ENCODE results near the gene EVA1C.

The EVA1C gene

DNA sequence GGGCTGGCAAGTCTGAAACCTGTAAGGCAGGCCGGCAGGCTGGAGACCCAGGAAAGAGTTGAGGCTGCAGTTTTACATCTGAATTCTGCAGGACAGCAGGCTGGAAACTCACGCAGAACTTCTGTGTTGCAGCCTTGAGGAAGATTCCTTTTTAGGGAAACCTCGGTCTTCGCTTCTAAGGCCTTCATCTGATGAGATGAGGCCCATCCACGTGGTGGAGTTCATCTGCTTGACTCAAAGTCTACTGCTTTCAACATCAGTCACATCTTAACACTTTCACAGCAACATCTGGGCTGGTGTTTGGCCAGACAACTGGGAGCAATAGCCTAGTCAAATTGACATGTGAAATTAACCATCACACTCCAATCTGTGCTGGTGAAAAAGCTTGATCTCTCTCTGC lies 57.1 kb downstream of the EVA1C start:
- Histone ChIP-seq H3K27ac (no peak overlapping the region), H3K36me3 (no peaks in the 10 kb centered on the region), H3K27me3 (ENCODE audit: insufficient read depth, low read depth, severe bottlenecking) (no peaks in the 10 kb centered on the region), H3K4me3 (ENCODE audit: low read depth, low read length) (no peak overlapping the region), H3K9me3 (ENCODE audit: severe bottlenecking) (no peaks in the 10 kb centered on the region)
- no peak for DNase-seq
- TF ChIP-seq CTCF (IDR thresholded peaks at IDR 0.05; ENCODE audit: low read depth, low read length): no peak

DNA sequence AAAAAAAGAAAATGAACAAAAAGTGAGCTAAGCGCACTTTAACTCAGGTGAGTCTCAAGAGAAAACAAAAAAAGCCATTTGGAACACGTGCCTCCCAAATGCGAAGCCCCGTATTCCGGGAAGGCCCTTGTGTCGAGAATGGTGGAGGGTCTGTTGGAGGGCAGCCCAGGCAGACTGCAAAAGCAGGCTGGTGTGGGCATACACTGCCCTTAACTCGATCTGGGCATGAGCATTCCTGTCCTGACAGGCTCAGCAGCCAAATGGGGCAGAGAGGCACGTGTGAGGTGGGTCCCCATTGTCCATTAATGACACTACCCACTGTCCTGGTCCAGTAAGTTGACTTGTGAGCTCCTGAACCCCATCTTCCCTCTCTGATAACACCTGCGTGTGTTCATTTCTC lies 57.7 kb downstream of the EVA1C start:
- no peak for DNase-seq

GRCh38 chr21:32472890-32473765 lies 60.6 kb downstream of the EVA1C start:
- H3K4me3 ChIP-seq (ENCODE audit: low read depth, low read length): no peak overlapping the region
- no peak for TF ChIP-seq CTCF (IDR thresholded peaks at IDR 0.05; ENCODE audit: low read depth, low read length)
- H3K27me3 ChIP-seq (ENCODE audit: insufficient read depth, low read depth, severe bottlenecking): no peaks in the 10 kb centered on the region
- DNase-seq: no peak
- no peaks in the 10 kb centered on the region for H3K36me3 ChIP-seq
- no peaks in the 10 kb centered on the region for H3K9me3 ChIP-seq (ENCODE audit: severe bottlenecking)
- H3K27ac ChIP-seq: no peak overlapping the region

More for the DNA sequence above, 57.7 kb downstream of the EVA1C start:
- H3K27ac ChIP-seq: no peak overlapping the region
- H3K4me3 ChIP-seq (ENCODE audit: low read depth, low read length): no peak overlapping the region
- no peaks in the 10 kb centered on the region for H3K9me3 ChIP-seq (ENCODE audit: severe bottlenecking)
- no peak for TF ChIP-seq CTCF (IDR thresholded peaks at IDR 0.05; ENCODE audit: low read depth, low read length)
- H3K36me3 ChIP-seq: no peaks in the 10 kb centered on the region
- no peaks in the 10 kb centered on the region for H3K27me3 ChIP-seq (ENCODE audit: insufficient read depth, low read depth, severe bottlenecking)

DNA sequence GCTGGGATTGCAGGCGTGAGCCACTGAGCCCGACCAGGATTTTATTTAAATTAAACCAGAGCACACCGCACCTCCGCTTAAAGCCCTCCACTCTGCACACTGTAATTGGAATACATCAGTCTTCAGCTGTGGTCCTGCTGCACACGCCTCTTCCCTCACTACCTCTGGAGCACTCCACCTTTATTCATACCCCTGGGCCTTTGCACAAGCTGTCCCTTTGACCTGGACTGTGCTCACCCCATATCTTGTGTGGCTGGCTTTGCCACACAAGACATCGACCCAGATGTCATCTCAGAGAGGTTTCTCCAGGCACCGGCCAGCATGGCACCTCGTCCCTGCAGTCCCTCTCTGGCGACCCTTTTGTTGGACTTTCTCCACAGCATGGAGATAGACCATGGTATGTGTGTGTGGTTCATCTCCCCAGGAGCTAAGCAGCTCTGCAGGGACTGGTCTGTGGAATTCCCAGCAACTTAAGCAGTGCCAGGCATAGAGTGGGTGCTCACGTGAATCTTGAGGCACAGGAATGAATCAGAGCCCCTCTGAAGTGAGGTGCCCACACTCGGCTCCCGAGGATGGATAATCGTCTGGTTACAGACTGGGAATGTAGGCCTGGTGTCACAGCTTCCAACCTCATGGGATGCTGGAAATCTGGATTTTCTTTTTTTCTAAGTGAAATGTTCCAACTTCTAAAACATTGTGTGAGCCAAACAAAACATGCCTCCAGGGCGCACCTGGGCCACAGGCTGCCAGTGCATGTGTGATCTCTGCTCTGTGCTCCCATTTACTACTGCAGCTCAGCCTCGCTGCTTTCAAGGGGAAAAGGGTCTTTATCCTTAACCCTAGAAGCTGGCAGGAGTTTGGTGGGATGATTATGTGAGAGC lies 61.9 kb downstream of the EVA1C start:
- Histone ChIP-seq H3K27ac (no peak overlapping the region), H3K36me3 (no peaks in the 10 kb centered on the region), H3K4me3 (ENCODE audit: low read depth, low read length) (no peak overlapping the region), H3K9me3 (ENCODE audit: severe bottlenecking) (no peaks in the 10 kb centered on the region), H3K27me3 (ENCODE audit: insufficient read depth, low read depth, severe bottlenecking) (no peaks in the 10 kb centered on the region)
- DNase-seq: no peak
- TF ChIP-seq CTCF (IDR thresholded peaks at IDR 0.05; ENCODE audit: low read depth, low read length): no peak

DNA sequence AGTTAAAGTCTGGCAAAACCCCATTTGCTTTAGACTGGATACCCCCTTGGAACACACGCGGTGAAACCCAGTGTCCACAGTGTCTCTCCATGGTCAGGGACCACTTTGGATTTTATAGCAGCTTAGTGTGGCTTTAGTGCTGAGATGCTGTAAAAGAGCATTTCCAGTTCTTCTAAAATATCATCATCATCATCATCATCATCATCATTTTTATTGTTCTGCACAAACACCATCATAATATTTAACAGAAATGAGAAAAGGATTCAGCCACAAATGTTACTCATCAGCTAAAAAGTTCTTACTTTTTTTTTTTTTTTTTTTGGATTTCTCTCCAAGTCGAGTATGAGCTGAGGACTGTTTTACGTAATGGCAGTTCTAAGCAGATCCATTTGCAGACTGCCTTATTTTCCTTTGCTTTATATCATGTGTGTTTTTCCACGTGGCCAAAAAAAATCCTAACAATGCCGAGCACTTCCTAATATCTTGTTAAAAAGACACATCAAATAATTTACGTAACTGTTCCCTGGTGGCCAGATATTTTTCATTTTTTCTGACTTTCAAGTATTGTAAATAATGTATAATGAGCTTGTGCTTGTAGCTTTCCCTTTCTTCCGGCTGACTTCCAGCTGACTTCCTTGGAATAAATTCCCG lies 62.8 kb downstream of the EVA1C start:
- Histone ChIP-seq H3K27me3 (ENCODE audit: insufficient read depth, low read depth, severe bottlenecking) (no peaks in the 10 kb centered on the region), H3K9me3 (ENCODE audit: severe bottlenecking) (no peaks in the 10 kb centered on the region), H3K27ac (no peak overlapping the region), H3K36me3 (no peaks in the 10 kb centered on the region), H3K4me3 (ENCODE audit: low read depth, low read length) (no peak overlapping the region)
- TF ChIP-seq CTCF (IDR thresholded peaks at IDR 0.05; ENCODE audit: low read depth, low read length): no peak
- DNase-seq: no peak
